Measurements from ENCODE around the gene ST6GALNAC3.

ST6GALNAC3 gene

DNA sequence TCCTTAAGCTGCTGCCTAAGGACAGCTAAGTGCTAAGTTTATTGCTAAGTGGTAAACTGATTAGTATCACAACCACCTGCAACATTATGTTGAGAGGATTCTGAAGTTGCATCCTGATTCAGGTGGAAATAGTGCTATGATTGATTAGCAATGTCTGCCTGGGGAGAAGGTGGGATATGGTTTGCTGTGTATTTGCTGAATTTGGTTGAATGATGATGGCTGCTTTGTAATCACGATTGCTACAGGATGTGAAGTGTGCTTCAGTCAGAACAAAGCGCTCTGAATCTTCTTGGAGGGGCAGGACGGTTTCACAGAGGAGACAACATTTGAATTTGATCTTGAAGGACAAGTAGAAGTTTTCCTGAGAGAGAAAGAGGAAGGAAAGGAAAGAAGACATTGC is 226.0 kb downstream of the ST6GALNAC3 start:
- Histone ChIP-seq H3K9me3 (no peaks in the 10 kb centered on the region), H3K36me3 (no peaks in the 10 kb centered on the region), H3K4me3 (no peak overlapping the region), H3K4me1 (no peaks in the 10 kb centered on the region), H3K27ac (no peak overlapping the region), H3K27me3 (no peaks in the 10 kb centered on the region)
- TF ChIP-seq CTCF (IDR thresholded peaks at IDR 0.05) = no peak
- no peak for DNase-seq
- intact Hi-C loops (cut with DNase I; ENCODE audit: low total_unique reads) = no loop called here

DNA sequence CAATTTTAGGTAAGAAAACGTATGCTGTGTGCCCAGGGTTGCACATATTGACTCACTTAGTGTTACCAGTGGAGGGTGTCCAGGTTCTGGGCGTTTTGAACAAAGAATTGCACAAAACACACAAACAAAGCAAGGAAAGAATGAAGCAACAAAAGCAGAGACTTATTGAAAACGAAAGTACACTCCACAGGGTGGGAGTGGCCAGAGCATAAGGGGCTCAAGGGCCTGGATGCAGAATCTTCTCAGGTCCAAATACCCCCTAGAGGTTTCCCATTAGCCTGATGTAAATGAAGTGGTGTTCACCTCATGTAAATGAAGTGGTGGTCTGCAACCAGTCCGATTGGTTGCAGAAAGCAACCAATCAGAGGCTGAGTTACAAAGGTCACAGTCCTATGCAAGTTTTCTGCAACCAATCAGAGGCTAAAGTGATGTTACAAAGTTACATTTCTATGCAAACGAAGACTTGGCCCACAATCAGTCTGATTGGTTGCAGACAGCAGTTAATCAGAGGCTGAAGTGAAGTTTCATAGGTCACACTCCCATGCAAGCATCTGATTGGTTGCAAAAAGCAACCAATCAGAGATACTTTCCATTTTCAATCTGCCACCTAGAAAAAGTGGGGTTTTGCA is 228.3 kb downstream of the ST6GALNAC3 start:
- Histone ChIP-seq H3K27ac (no peak overlapping the region), H3K27me3 (no peaks in the 10 kb centered on the region), H3K9me3 (no peaks in the 10 kb centered on the region), H3K36me3 (no peaks in the 10 kb centered on the region), H3K4me3 (no peak overlapping the region), H3K4me1 (no peaks in the 10 kb centered on the region)
- DNase-seq = no peak
- no peak for TF ChIP-seq CTCF (IDR thresholded peaks at IDR 0.05)
- intact Hi-C loops (cut with DNase I; ENCODE audit: low total_unique reads) = no loop called here

GRCh38 chr1:76303340-76303717 is 228.8 kb downstream of the ST6GALNAC3 start:
- DNase-seq = no peak
- Histone ChIP-seq H3K27ac (no peak overlapping the region), H3K27me3 (no peaks in the 10 kb centered on the region), H3K4me1 (no peaks in the 10 kb centered on the region), H3K36me3 (no peaks in the 10 kb centered on the region), H3K9me3 (no peaks in the 10 kb centered on the region), H3K4me3 (no peak overlapping the region)
- intact Hi-C loops (cut with DNase I; ENCODE audit: low total_unique reads) = no loop called here
- no peak for TF ChIP-seq CTCF (IDR thresholded peaks at IDR 0.05)

- Histone ChIP-seq H3K27ac (no peak overlapping the region), H3K9me3 (peaks cover 0 to 4% (median 0%) of the 10 kb centered on the region in 3 donors), H3K36me3 (no peaks in the 10 kb centered on the region), H3K4me1 (no peaks in the 10 kb centered on the region), H3K27me3 (no peaks in the 10 kb centered on the region), H3K4me3 (no peak overlapping the region)
- intact Hi-C loops (cut with DNase I; ENCODE audit: low total_unique reads) = no loop called here
- no peak for DNase-seq
- TF ChIP-seq CTCF (IDR thresholded peaks at IDR 0.05) = no peak
Observed at GRCh38 chr1:76313304-76313703, 238.8 kb downstream of the ST6GALNAC3 start.

- no peak for TF ChIP-seq CTCF (IDR thresholded peaks at IDR 0.05)
- DNase-seq = no peak
- intact Hi-C loops (cut with DNase I; ENCODE audit: low total_unique reads) = no loop called here
- no peaks in the 10 kb centered on the region for H3K27me3 ChIP-seq
- no peaks in the 10 kb centered on the region for H3K36me3 ChIP-seq
- peaks cover 0 to 4% (median 0%) of the 10 kb centered on the region in 3 donors for H3K9me3 ChIP-seq
- no peak overlapping the region for H3K4me3 ChIP-seq
- no peaks in the 10 kb centered on the region for H3K4me1 ChIP-seq
- H3K27ac ChIP-seq = no peak overlapping the region
Observed at GRCh38 chr1:76314730-76315129, 240.2 kb downstream of the ST6GALNAC3 start.

Measured in tibial artery (tissue), 4 donors.